Thyroid gland (tissue), 4 donors: ENCODE results near the gene PTPRN2.

Experiments
- CTCF ChIP-seq, 6 experiments: fragments of 200-600 bp in 3 of 6; fragments of 450-650 bp in 3 of 6; sonication (generic) in 3 of 6; IDR thresholded peaks; one replicate each; pipeline ENCODE4 v1.5.1; 2016 to 2019; ENCODE audit warnings: antibody characterized with exemption in 6 of 6, mild to moderate bottlenecking in 2 of 6, inconsistent platforms in 1 of 6, moderate library complexity in 1 of 6
- POLR2A ChIP-seq, 2 donors: fragments of 450-650 bp; IDR thresholded peaks; one replicate each; pipeline ENCODE4 v1.6.1; 2017; ENCODE audit warnings: antibody characterized with exemption in 2 of 2, mild to moderate bottlenecking in 2 of 2, moderate library complexity in 1 of 2

- TF ChIP-seq CTCF (IDR thresholded peaks at IDR 0.05) (no peak), POLR2A (IDR thresholded peaks at IDR 0.05) (no peak)
These were observed 60.6 kb downstream of the PTPRN2 start for GRCh38 chr7:158527038-158527437.
